Fibroblast of gingiva (primary cell): ENCODE data around the gene DBNDD1.
A peak's percentile ranks its signal among the peaks of the same experiment; 100 is the strongest.

ENCODE experiments used
- DNase-seq: peaks from one replicate; pipeline ENCODE4 v3.0.0-alpha.2; 2011; ENCODE audit warnings: low read depth

DBNDD1 gene

GRCh38 chr16:90035902-90036301 is 16.6 kb upstream of the DBNDD1 start:
- no peak for DNase-seq

DNA sequence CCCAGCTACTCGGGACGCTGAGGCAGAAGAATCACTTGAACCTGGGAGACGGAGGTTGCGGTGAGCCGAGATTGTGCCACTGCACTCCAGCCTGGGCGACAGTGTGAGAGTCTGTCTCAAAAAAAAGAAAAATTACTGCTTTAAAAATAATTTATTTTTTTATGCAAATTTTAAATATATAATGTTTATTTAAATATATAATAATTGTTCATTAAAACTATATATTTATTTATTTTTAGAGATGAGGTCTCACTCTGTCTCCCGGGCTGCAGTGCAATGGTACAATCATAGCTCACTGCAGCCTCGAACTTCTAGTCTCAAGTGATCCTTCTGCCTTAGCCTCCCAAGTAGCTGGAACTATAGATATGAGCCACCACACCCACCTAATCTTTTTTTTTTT is 15.2 kb upstream of the DBNDD1 start:
- DNase-seq = no peak

DNA sequence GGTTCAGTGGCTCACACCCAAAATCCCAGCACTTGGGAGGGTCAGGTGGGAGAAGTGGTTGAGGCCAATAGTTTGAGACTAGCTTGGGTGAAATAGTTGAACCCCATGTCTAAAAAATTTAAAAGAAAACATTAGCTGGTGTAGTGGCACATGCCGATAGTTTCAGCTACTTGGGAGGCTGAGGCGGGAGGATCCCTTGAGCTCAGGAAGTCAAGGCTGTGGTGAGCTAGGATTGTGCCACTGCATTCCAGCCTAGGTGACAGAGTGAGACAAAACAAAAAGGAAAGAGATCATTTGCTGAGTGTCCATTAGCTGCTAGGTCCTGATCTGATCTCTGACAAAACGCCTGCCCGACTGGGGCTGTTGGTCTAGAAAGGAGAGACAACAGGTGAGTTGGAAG is 14.1 kb upstream of the DBNDD1 start:
- DNase-seq = no peak

DNA sequence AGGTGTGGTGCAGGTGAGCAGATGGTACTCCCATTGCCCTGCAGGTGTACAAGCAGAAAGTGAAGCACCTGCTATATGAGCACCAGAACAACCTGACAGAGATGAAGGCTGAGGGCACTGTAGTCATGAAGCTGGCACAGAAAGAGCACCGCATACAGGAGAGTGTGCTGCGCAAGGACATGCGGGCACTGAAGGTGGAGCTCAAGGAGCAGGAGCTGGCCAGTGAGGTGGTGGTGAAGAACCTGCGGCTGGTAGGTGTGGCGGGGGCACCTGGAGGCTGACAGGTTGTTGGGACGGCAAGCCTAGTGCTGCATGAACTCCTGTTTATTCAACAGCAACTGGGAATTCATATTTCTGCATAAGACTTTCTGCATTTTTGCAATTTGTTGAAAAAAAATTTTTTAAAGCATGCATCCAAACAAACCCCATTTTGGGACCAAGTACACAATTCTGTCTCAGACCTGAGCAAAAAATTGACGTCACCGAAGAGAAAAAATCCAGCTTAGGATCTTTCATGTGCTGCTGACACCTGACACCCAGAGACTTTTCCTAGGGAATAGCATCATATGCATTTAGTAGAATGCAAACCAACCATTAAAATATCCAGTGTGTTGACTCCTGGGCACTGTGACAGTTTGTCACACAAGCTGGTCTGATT is 13.5 kb upstream of the DBNDD1 start:
- peak; percentile 53 for DNase-seq

GRCh38 chr16:90031931-90032673 is 12.8 kb upstream of the DBNDD1 start:
- peak; percentile 75 for DNase-seq

- no peak for DNase-seq
These were observed 12.1 kb upstream of the DBNDD1 start for GRCh38 chr16:90031186-90031930.

DNA sequence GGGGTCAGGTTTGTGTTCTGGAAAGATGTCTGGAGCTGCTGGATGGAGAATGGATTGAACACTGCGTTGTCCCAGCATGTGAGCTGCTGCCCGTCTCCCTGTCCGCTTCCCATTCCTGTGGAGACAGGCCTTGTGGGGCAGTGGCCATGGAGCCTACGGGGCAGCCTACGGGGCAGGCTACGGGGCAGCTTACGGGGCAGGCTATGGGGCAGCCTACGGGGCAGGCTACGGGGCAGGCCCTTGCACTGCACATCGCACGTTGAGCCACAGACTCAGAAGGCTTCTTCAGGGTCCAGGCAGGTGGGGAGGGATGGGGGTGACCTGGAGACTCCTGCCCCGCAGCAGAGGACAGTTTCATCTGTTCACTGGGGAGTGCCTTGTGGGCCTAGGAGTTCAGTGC is 9.7 kb upstream of the DBNDD1 start:
- no peak for DNase-seq

DNA sequence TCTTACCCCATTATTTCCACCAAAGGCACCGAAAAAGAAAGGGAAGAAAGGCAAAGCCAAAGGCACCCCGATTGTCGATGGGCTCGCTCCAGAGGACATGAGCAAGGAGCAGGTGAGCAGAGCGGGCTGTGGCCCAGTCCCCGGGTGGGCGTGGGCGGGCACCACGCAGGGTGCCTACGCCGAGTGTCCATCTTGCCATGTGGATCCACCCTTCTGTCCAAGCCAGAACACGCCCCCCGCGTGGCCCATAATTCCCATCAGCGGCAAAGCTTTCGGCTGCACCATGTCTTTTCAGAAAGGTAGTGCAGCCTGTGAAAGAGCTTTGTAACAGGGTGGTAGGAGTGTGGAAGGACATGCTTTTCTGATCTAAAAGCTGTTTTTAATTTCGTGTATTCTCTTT is 8.4 kb upstream of the DBNDD1 start:
- DNase-seq = no peak

DNA sequence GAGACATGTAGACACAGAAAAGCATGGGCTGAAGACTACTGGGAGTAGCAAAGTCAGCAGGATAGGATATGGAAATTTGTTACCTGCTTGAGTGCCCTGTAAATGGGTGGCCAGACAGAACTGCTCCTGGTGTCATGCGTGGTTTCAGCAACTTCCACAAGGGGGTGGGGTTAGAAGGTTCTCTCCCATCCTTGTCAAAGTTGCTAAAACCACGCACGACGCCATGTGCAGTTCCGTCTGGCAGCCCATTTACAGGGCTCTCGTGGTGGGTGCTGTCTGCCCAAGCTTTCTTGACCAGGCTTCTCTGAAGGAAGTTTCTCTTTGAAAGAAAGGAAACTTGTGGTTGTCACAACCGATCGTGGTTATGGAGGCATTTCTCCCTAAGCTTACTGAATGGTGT is 6.9 kb upstream of the DBNDD1 start:
- DNase-seq = no peak

DNA sequence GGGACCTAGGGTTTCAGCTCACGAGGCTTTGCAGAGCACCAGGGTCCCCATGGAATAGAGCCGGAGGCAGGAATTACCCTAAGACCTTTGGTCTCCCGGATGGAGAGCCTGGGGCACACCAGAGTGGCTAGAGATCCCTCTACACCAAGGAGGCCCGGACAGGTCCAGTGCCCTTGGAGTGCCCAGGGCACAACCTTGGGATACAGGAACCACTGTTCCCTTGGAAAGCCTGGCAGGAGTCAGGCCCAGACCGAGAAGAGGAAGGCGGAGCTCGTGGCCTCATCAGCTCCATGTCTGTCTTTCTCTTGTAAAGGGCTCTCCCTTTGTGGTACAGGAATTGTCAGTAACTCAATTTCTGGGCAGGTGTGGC is 3.8 kb upstream of the DBNDD1 start:
- DNase-seq = no peak

- peak; percentile 84 for DNase-seq
These were observed 3.2 kb upstream of the DBNDD1 start for GRCh38 chr16:90022209-90023077.

GRCh38 chr16:90020838-90021382 is 1.7 kb upstream of the DBNDD1 start:
- DNase-seq = peak; percentile 11

DNA sequence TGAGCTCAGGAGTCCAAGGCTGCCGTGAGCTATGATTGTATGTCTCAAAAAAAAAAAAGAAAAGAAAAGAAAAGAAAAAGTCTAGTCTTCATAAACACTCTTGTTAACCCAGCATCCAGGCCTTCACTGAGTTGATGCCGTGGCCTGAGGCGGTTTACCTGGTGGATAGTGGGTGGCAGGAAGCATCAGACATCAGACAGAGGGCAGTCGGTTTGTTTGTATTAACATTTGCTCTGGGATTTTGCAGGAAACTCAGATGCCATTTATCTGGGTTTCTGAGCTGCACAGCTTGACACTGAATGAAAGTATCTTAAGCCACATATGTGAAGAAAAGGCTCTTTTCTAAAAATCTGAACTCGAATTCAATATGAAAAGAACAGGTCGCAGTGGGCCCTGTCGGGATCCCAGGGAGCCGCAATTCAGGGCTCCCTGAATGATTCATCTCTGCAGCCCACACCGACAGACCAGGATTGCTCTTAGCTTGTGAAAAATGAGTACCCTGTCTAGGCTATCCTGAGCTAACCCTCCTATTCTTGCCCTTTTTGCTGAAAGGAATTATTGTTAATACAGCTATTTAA is 1.1 kb upstream of the DBNDD1 start:
- no peak for DNase-seq

DNA sequence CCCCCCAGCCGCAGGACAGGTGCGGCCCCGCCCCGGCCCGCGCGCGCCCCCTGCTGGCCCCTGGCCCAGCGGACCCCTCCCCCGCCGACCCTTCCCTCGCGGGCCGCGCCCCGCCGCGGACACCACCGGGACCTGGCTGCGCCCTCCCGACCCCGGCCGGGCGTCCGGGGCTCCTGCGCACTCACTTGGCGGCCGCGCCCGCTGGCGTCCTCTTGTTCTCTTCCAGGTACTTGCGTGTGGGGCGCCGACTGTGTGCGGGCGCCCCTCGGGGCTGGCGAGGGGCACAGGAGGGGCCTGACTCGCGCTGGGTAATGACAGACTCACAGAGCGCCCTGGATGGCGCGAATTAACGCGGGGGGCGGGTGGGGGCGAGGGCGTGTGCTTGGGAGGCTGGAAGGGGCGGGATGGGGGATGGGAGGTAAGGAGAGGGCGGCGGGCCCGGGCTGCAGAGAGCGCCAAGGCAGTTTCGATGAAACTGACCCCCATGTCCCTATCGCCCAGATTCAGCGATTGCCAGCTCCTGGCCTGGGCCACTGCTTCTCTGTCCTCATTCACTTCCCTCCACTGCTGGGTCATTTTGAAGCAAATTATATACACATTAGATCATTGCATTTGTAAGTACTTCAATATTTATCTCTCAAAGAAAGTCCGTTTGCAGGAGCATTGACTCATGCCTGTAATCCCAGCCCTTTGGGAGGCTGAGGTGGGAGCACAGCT is 445 bp upstream of the DBNDD1 start:
- peak; percentile 36 for DNase-seq

- no peak for DNase-seq
These were observed 982 bp downstream of the DBNDD1 start for GRCh38 chr16:90018297-90018651.

DNA sequence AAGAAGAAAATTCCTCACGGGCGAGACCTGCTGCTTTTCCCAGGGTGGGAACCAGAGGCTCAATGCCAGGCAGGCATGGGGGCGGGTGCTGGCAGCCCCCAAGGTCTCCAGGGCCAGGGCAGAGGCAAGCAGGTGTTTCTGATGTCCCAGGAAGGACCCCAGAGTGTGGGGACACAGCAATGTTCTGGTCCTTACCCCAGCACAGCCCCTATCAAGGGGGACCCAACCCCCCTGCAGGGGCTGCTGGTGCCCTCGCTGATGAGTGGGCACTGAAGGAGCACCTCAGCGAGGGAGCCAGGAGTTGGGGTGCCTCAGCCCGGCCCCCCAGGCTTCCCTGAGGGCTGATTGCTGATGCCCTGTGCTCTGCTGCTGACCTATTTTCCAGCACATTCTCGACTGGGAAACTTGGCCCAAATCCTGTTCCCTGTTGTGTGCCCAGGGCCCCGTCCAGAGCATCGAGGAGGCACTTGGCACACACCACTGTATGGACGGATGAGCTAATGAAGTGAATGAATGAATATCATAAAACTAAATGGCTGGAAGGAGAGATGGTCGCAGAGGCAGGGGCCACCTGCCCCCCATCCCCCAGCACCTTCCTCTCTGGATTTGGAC is 2.8 kb downstream of the DBNDD1 start:
- DNase-seq = no peak

DNA sequence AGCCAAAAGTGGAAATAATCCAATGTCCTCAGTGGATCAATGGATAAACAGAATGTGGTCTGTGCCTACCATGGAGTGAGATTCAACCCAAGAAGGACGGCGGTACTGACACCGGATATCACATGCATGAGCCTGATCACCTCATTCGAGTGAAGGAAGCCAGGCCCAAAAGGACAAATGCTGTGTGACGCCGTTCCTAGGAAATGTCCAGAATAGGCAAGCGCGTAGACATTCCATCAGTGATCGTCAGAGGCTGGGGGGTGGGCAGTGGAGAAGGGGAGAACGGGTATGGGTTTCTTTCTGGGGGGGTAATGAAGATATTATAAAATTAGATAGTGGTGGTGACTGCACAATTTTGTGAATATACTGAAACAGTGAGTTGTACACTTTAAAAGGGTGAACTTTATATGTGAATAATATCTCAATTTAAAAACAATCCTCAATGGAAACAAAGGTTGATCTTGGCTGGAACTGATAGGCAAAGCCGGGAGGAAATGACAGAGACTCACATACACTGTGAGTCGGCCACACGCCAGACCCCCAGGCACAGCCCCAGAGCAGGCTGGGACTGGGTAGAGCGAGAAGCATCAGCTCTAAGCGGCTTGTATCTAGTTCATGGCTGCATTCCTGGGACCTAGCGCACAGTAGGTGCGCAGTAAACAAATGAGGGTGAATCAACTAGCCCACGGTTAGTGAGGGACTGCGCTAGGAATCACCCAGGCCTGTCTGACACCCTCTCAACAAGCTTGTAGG is 3.5 kb downstream of the DBNDD1 start:
- no peak for DNase-seq

DNA sequence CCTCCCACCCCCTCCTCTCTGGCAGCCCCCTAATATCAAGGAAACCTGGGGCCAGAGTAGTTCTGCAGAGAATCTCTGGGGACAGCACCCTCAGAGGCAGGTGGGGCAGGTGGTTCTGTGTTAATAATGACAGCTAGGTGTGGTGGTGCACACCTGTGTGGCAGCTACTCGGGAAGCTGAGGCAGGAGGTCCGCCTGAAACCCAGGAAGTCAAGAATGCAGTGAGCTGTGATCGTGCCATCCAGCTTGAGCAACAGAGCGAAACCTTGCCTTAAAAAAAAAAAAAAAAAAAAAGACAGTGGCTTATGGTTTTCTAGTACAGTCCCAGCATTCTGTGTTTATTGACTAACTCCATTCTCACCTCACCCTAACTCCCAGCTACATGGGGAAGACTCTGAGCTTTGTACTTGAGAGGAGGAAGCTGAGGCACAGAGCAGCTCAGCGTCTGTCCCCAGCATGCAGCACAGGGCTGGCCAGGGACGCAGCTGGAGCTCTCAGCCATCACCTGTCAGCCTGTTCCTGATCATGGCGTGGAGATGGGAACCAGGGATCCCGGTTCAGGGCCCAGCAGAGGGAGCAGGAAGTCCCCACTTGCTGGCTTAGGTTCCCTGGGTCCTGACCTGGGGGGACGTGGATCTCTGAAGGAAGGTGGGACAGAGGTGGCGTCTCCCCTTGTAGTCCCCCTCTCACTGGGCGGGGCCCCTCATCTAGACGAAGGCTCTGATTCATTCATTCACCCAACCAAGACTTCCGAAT is 6.1 kb downstream of the DBNDD1 start:
- no peak for DNase-seq

DNA sequence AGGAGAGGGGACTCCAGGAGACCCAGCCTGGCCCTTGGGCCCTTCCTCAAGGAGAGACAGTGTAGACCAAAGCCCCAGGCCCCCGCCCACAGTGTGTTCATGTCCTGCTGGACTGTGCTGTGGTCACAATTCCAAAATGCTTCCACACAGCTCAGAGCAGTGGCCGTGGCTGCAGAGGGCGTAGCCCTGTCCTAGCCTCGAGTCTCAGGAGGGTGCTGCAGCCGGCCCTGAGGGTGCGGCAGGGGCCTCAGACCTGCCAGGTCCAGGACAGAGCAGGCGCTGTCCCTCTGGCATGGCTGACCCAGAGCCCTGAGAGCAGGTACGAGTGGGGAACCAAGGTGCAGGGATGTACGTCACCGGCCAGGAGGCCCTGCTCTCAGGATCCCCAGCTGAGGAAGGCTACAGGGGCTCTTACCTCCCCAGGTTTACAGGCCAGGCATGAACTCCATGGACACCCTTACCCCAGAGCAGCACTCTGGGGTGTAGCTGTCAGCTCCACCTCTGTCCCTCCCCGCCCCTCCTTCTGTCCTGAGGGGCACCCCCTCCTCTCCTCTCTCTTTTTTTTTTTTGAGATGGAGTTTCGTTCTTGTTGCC is 7.3 kb downstream of the DBNDD1 start:
- no peak for DNase-seq
